HEK293 (cell line): Measurements from ENCODE around the gene PLAAT4.

Experiments used
- CTCF ChIA-PET: fragments of 350-600 bp; formaldehyde crosslinking; extraction: SDS; loops from one replicate; lab custom pipeline; 2021; ENCODE audit warnings: antibody characterized with exemption; lab: Yijun Ruan, JAX
- POLR2A ChIA-PET: fragments of 300-600 bp; formaldehyde crosslinking; extraction: SDS; loops from one replicate; lab custom pipeline; 2020; ENCODE audit warnings: antibody characterized with exemption, inconsistent platforms; lab: Yijun Ruan, JAX
- H3K27ac ChIP-seq: fragments of 200-500 bp; sonication (Bioruptor generic); 2 replicates; pipeline ENCODE4 v1.5.1; 2014; ENCODE audit warnings: low read depth, low read length, control low read depth, inconsistent platforms; ENCODE audit errors: extremely low read depth
- H3K36me3 ChIP-seq, 2 experiments: fragments of 200-500 bp in 1 of 2; sonication (Bioruptor generic) in 1 of 2; 1 replicate in 1 of 2; 2 replicates in 1 of 2; pipeline ENCODE4 v1.5.1; 2014 to 2017; ENCODE audit warnings: inconsistent platforms in 2 of 2, low read length in 2 of 2; ENCODE audit not compliant: control insufficient read depth in 2 of 2, insufficient read depth in 1 of 2
- H3K4me1 ChIP-seq: fragments of 200-500 bp; sonication (Bioruptor generic); 2 replicates; pipeline ENCODE4 v1.5.1; 2014; ENCODE audit warnings: mild to moderate bottlenecking, low read length, inconsistent platforms; ENCODE audit not compliant: control insufficient read depth, insufficient read depth
- H3K4me3 ChIP-seq: 2 replicates; pipeline ENCODE4 v1.5.1; 2011; ENCODE audit warnings: low read depth, mild to moderate bottlenecking, control low read depth, low read length, moderate library complexity
- H3K9me3 ChIP-seq: fragments of 200-500 bp; sonication (Bioruptor generic); 2 replicates; pipeline ENCODE4 v1.5.1; 2014; ENCODE audit warnings: low read depth, low read length, inconsistent platforms; ENCODE audit not compliant: control insufficient read depth, insufficient read depth
- SALL2 ChIP-seq: fragments of 450-650 bp; formaldehyde crosslinking; IDR thresholded peaks from 2 replicates; pipeline ENCODE4 v1.5.0; 2017; ENCODE audit warnings: missing biosample characterization, mild to moderate bottlenecking, missing genetic modification characterization, borderline replicate concordance
- ZBTB8A ChIP-seq: fragments of 450-650 bp; formaldehyde crosslinking; IDR thresholded peaks from 2 replicates; pipeline ENCODE4 v1.5.1; 2016; ENCODE audit warnings: missing biosample characterization, missing genetic modification characterization
- ZNF10 ChIP-seq: fragments of 450-650 bp; formaldehyde crosslinking; IDR thresholded peaks from 2 replicates; pipeline ENCODE4 v1.5.1; 2017; ENCODE audit warnings: missing biosample characterization, missing genetic modification characterization
- ZNF133 ChIP-seq: fragments of 450-650 bp; formaldehyde crosslinking; IDR thresholded peaks from 2 replicates; pipeline ENCODE4 v1.5.1; 2016; ENCODE audit warnings: missing biosample characterization, missing genetic modification characterization
- ZNF155 ChIP-seq: fragments of 450-650 bp; formaldehyde crosslinking; IDR thresholded peaks from 2 replicates; pipeline ENCODE4 v1.5.1; 2016; ENCODE audit warnings: missing biosample characterization, missing genetic modification characterization
- ZNF274 ChIP-seq, 2 experiments: fragments of 200-500 bp in 1 of 2; fragments of 450-650 bp in 1 of 2; sonication (Bioruptor generic) in 1 of 2; formaldehyde crosslinking in 1 of 2; IDR thresholded peaks; 2 replicates each; pipeline versions ENCODE4 v1.5.1 to v1.6.1; 2014 to 2016; ENCODE audit warnings: borderline replicate concordance in 1 of 2, inconsistent platforms in 1 of 2, low read length in 1 of 2, missing biosample characterization in 1 of 2, missing genetic modification characterization in 1 of 2
- ZNF292 ChIP-seq: fragments of 450-650 bp; formaldehyde crosslinking; IDR thresholded peaks from 2 replicates; pipeline ENCODE4 v1.5.1; 2016; ENCODE audit warnings: low read depth, missing biosample characterization, missing genetic modification characterization, borderline replicate concordance
- ZNF311 ChIP-seq: fragments of 450-650 bp; formaldehyde crosslinking; IDR thresholded peaks from 2 replicates; pipeline ENCODE4 v1.5.1; 2017; ENCODE audit warnings: missing biosample characterization, missing genetic modification characterization, borderline replicate concordance
- ZNF324 ChIP-seq: fragments of 450-650 bp; formaldehyde crosslinking; IDR thresholded peaks from 2 replicates; pipeline ENCODE4 v1.5.1; 2016; ENCODE audit warnings: missing biosample characterization, missing genetic modification characterization
- ZNF433 ChIP-seq: fragments of 450-650 bp; formaldehyde crosslinking; IDR thresholded peaks from 2 replicates; pipeline ENCODE4 v1.5.1; 2016; ENCODE audit warnings: missing biosample characterization, missing genetic modification characterization, low read depth
- ZNF558 ChIP-seq: fragments of 450-650 bp; formaldehyde crosslinking; IDR thresholded peaks from 2 replicates; pipeline ENCODE4 v1.5.1; 2016; ENCODE audit warnings: missing biosample characterization, missing genetic modification characterization
- ZNF664 ChIP-seq: fragments of 450-650 bp; formaldehyde crosslinking; IDR thresholded peaks from 2 replicates; pipeline ENCODE4 v1.5.1; 2016; ENCODE audit warnings: missing biosample characterization, missing genetic modification characterization
- TF ChIP-seq, protein P1 (sequence below): fragments of 450-650 bp; formaldehyde crosslinking; IDR thresholded peaks from 2 replicates; pipeline ENCODE4 v1.5.1; 2016; ENCODE audit warnings: missing biosample characterization, missing genetic modification characterization
- TF ChIP-seq, protein P2 (sequence below): fragments of 450-650 bp; formaldehyde crosslinking; optimal IDR thresholded peaks from 2 replicates; pipeline ENCODE3; 2016; ENCODE audit warnings: missing biosample characterization, mild to moderate bottlenecking, missing genetic modification characterization
- TF ChIP-seq, protein P3 (sequence below): fragments of 450-650 bp; formaldehyde crosslinking; IDR thresholded peaks from 2 replicates; pipeline ENCODE4 v1.5.1; 2016; ENCODE audit warnings: missing biosample characterization, missing genetic modification characterization
- TF ChIP-seq, protein P4 (sequence below): fragments of 450-650 bp; formaldehyde crosslinking; IDR thresholded peaks from 2 replicates; pipeline ENCODE4 v1.5.1; 2017; ENCODE audit warnings: missing biosample characterization, missing genetic modification characterization
- TF ChIP-seq, protein P5 (sequence below): fragments of 450-650 bp; formaldehyde crosslinking; IDR thresholded peaks from 2 replicates; pipeline ENCODE4 v1.5.1; 2016; ENCODE audit warnings: missing biosample characterization, missing genetic modification characterization, borderline replicate concordance

PLAAT4 gene

DNA sequence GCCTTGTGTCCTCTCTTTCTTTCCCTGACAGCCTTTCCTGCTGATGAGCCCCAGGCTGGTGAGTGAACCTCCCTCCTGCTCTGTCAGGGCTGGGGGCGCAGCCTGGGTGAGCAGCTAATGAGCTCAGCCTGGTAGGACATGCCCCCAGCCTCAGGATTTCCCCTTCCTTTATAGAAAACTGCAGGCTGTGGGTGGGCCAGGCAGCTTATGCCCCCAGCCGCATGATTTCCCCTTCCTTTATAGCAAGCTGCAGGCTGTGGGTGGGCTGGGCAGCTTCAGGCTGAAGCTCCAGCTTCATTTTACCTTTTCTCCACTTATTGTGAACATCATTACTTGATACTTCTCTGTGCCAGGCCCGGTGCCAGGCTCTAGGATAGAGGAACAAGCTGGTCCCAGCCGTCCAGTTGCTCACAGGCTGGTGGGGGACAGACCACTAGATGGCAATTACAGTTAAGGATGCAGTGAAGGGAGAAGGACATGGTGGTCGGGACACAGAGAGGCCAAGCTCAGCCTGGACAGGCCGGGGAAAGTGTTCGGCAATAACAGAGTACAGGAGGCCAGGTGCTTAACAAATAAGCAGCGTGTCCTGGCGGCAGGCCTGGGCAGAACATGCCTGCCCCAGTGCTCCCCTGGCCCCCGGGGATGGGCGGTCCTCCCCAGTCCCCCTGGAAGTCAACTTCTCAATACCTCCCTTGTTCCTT lies 25.4 kb upstream of the PLAAT4 start:
- H3K27ac ChIP-seq, result no peak overlapping the region
- no peak overlapping the region for H3K4me3 ChIP-seq
- no peaks in the 10 kb centered on the region for H3K4me1 ChIP-seq
- no peaks in the 10 kb centered on the region for H3K9me3 ChIP-seq
- TF ChIP-seq SALL2 (tag by site-specific recombination), result no peak
- TF ChIP-seq ZBTB8A (tag by site-specific recombination), result no peak
- H3K36me3 ChIP-seq, result no peaks in the 10 kb centered on the region
- ChIA-PET POLR2A (no interaction called here), CTCF (no interaction called here)

DNA sequence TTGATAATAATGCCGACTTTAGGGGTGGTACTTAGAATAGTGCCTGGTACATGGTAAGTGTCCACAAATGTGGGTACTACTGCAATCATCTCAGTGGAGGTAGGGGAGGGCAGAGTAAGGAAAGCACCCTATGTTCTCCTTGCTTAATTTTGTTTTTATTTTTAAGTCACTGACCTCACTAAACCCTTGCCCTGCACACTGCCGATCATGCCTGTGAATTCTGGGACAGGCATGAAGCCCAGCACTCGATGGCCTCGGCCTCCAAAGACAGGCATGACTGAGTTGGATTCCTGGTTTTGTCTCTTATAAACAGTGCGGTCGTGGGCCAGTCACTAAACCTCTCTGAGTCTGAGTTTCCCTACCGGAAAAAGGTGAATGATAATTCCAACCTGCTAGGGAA lies 23.8 kb upstream of the PLAAT4 start:
- CTCF ChIA-PET, result no interaction called here
- POLR2A ChIA-PET, result no interaction called here
- Histone ChIP-seq H3K9me3 (no peaks in the 10 kb centered on the region), H3K4me3 (no peak overlapping the region), H3K27ac (no peak overlapping the region), H3K4me1 (no peaks in the 10 kb centered on the region), H3K36me3 (no peaks in the 10 kb centered on the region)
- TF ChIP-seq, protein P1, sequence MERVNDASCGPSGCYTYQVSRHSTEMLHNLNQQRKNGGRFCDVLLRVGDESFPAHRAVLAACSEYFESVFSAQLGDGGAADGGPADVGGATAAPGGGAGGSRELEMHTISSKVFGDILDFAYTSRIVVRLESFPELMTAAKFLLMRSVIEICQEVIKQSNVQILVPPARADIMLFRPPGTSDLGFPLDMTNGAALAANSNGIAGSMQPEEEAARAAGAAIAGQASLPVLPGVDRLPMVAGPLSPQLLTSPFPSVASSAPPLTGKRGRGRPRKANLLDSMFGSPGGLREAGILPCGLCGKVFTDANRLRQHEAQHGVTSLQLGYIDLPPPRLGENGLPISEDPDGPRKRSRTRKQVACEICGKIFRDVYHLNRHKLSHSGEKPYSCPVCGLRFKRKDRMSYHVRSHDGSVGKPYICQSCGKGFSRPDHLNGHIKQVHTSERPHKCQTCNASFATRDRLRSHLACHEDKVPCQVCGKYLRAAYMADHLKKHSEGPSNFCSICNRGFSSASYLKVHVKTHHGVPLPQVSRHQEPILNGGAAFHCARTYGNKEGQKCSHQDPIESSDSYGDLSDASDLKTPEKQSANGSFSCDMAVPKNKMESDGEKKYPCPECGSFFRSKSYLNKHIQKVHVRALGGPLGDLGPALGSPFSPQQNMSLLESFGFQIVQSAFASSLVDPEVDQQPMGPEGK (tag by site-specific recombination), result no peak
- TF ChIP-seq ZNF155 (tag by site-specific recombination), result no peak
- TF ChIP-seq, all 188 proteins: peak for 0

DNA sequence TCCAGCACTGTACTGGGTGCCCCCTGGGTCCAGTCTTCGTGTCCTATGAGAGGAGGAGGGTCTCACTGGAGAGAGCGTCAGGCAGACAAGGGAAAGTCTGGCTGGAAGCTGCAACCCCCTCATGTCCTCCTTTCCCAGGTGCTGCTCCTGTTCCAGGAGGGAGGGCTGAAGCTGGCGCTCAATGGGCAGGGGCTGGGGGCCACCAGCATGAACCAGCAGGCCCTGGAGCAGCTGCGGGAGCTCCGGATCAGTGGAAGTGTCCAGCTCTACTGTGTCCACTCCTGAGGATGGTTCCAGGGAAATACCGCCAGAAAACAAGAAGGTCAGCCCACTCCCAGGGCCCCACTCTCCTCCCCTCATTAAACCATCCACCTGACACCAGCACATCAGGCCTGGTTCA lies 20.5 kb upstream of the PLAAT4 start:
- Histone ChIP-seq H3K27ac (no peak overlapping the region), H3K4me1 (no peaks in the 10 kb centered on the region), H3K9me3 (no peaks in the 10 kb centered on the region), H3K36me3 (no peaks in the 10 kb centered on the region), H3K4me3 (no peak overlapping the region)
- POLR2A ChIA-PET, result no interaction called here
- CTCF ChIA-PET, result no interaction called here
- TF ChIP-seq ZNF133, result no peak
- TF ChIP-seq ZNF664 (tag by site-specific recombination), result no peak
- TF ChIP-seq ZNF433 (tag by site-specific recombination), result no peak
- TF ChIP-seq ZNF311, result no peak
- TF ChIP-seq ZNF10 (tag by site-specific recombination), result no peak
- TF ChIP-seq ZNF292 (tag by site-specific recombination), result no peak
- no peak for TF ChIP-seq ZNF274 (IDR thresholded peaks at IDR 0.05; ENCODE audit: low read length)
- no peak for TF ChIP-seq ZNF274 (tag by site-specific recombination; IDR thresholded peaks at IDR 0.05; ENCODE audit: borderline replicate concordance)
- TF ChIP-seq, protein P2, sequence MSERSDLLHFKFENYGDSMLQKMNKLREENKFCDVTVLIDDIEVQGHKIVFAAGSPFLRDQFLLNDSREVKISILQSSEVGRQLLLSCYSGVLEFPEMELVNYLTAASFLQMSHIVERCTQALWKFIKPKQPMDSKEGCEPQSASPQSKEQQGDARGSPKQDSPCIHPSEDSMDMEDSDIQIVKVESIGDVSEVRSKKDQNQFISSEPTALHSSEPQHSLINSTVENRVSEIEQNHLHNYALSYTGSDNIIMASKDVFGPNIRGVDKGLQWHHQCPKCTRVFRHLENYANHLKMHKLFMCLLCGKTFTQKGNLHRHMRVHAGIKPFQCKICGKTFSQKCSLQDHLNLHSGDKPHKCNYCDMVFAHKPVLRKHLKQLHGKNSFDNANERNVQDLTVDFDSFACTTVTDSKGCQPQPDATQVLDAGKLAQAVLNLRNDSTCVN (tag by site-specific recombination), result no peak
- TF ChIP-seq ZNF558 (tag by site-specific recombination), result no peak
- no peak for TF ChIP-seq ZNF324 (tag by site-specific recombination)
- TF ChIP-seq, protein P3, sequence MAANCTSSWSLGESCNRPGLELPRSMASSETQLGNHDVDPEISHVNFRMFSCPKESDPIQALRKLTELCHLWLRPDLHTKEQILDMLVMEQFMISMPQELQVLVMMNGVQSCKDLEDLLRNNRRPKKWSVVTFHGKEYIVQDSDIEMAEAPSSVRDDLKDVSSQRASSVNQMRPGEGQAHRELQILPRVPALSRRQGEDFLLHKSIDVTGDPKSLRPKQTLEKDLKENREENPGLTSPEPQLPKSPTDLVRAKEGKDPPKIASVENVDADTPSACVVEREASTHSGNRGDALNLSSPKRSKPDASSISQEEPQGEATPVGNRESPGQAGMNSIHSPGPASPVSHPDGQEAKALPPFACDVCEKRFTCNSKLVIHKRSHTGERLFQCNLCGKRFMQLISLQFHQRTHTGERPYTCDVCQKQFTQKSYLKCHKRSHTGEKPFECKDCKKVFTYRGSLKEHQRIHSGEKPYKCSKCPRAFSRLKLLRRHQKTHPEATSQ (tag by site-specific recombination), result no peak
- TF ChIP-seq, protein P1 (tag by site-specific recombination), result no peak
- TF ChIP-seq, protein P4, sequence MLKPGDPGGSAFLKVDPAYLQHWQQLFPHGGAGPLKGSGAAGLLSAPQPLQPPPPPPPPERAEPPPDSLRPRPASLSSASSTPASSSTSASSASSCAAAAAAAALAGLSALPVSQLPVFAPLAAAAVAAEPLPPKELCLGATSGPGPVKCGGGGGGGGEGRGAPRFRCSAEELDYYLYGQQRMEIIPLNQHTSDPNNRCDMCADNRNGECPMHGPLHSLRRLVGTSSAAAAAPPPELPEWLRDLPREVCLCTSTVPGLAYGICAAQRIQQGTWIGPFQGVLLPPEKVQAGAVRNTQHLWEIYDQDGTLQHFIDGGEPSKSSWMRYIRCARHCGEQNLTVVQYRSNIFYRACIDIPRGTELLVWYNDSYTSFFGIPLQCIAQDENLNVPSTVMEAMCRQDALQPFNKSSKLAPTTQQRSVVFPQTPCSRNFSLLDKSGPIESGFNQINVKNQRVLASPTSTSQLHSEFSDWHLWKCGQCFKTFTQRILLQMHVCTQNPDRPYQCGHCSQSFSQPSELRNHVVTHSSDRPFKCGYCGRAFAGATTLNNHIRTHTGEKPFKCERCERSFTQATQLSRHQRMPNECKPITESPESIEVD (tag by site-specific recombination), result no peak
- TF ChIP-seq, protein P5, sequence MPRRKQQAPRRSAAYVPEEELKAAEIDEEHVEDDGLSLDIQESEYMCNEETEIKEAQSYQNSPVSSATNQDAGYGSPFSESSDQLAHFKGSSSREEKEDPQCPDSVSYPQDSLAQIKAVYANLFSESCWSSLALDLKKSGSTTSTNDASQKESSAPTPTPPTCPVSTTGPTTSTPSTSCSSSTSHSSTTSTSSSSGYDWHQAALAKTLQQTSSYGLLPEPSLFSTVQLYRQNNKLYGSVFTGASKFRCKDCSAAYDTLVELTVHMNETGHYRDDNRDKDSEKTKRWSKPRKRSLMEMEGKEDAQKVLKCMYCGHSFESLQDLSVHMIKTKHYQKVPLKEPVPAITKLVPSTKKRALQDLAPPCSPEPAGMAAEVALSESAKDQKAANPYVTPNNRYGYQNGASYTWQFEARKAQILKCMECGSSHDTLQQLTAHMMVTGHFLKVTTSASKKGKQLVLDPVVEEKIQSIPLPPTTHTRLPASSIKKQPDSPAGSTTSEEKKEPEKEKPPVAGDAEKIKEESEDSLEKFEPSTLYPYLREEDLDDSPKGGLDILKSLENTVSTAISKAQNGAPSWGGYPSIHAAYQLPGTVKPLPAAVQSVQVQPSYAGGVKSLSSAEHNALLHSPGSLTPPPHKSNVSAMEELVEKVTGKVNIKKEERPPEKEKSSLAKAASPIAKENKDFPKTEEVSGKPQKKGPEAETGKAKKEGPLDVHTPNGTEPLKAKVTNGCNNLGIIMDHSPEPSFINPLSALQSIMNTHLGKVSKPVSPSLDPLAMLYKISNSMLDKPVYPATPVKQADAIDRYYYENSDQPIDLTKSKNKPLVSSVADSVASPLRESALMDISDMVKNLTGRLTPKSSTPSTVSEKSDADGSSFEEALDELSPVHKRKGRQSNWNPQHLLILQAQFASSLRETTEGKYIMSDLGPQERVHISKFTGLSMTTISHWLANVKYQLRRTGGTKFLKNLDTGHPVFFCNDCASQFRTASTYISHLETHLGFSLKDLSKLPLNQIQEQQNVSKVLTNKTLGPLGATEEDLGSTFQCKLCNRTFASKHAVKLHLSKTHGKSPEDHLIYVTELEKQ (tag by site-specific recombination), result no peak
